Measurements from ENCODE around the gene HOOK2.

HOOK2 gene

DNA sequence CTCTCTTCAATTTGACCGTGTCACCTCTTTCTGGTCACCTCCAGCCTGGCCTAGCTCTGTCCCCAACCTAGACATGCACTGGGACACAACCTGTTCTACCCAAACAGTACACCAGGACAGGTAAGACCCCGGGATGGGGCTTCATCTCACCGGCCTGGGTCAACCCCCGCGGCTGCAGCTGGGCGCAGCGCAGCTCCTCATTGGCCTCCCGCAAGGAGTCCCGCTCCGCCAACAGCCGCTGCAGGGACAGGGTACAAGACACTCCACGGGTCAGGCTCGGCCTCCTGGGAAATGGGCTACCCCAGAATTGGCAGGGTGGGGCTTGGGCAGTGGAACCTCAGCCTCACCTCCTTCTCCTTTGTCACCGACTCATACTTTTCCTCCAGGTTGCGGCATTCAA, 7.7 kb downstream of the HOOK2 start:
- H3K4me3 ChIP-seq (ENCODE audit: extremely low read depth, insufficient read depth, low read length, poor library complexity, severe bottlenecking), result no peak overlapping the region
- 94 to 98% methylated on average over 10 to 13 of the region's 15 CpGs for WGBS, 2 experiments (ENCODE audit: insufficient coverage in 2 of 2)

GRCh38 chr19:12767150-12767549, 8.2 kb downstream of the HOOK2 start:
- H3K36me3 ChIP-seq (ENCODE audit: control insufficient read depth, insufficient read depth, low read length), result peaks cover 4% of the 10 kb centered on the region
- no peaks in the 10 kb centered on the region for H3K4me1 ChIP-seq (ENCODE audit: control insufficient read depth, insufficient read depth, low read length, poor library complexity, severe bottlenecking)
- no peak overlapping the region for H3K4me3 ChIP-seq (ENCODE audit: extremely low read depth, insufficient read depth, low read length, poor library complexity, severe bottlenecking)
- H3K9me3 ChIP-seq (ENCODE audit: control insufficient read depth, low read length), result no peaks in the 10 kb centered on the region
- no peak overlapping the region for H3K27ac ChIP-seq (ENCODE audit: low read depth, low read length, severe bottlenecking)
- 88 to 90% methylated on average over 9 to 11 of the region's 11 CpGs for WGBS, 2 experiments (ENCODE audit: insufficient coverage in 2 of 2)

More for the DNA sequence above, 7.7 kb downstream of the HOOK2 start:
- H3K4me1 ChIP-seq (ENCODE audit: control insufficient read depth, insufficient read depth, low read length, poor library complexity, severe bottlenecking), result peaks cover 4% of the 10 kb centered on the region
- H3K9me3 ChIP-seq (ENCODE audit: control insufficient read depth, low read length), result no peaks in the 10 kb centered on the region
- H3K27ac ChIP-seq (ENCODE audit: low read depth, low read length, severe bottlenecking), result no peak overlapping the region
- H3K36me3 ChIP-seq (ENCODE audit: control insufficient read depth, insufficient read depth, low read length), result peaks cover 4% of the 10 kb centered on the region

DNA sequence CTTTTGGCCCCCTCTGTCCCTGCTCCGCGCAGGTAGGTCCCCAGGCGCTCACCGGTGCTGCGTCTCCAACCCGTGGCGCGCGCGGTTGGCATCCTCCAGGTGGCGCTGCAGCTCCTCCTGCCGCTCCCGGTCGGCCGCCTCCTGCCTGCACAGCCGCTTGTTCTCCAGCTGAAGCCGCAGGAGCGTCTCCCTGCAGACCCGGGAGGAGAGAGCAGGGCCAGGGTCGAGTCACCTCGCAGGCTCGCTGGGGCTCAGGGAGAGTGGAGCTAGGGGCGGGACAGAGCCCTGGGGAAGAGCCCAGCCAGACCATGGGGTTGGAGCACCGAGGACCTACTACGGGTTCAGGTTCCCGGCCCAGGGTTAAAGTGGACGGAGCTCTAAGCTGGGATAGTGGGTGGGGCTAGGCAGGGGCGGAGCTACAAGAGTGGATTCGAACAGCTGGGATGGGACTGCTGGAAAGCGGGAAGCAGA, 9.3 kb downstream of the HOOK2 start:
- 5 to 6% methylated on average over 21 to 30 of the region's 30 CpGs for WGBS, 2 experiments (ENCODE audit: insufficient coverage in 2 of 2)
- no peaks in the 10 kb centered on the region for H3K4me1 ChIP-seq (ENCODE audit: control insufficient read depth, insufficient read depth, low read length, poor library complexity, severe bottlenecking)
- H3K4me3 ChIP-seq (ENCODE audit: extremely low read depth, insufficient read depth, low read length, poor library complexity, severe bottlenecking), result peak overlapping the region; percentile 37
- H3K36me3 ChIP-seq (ENCODE audit: control insufficient read depth, insufficient read depth, low read length), result peaks cover 4% of the 10 kb centered on the region
- H3K9me3 ChIP-seq (ENCODE audit: control insufficient read depth, low read length), result no peaks in the 10 kb centered on the region
- H3K27ac ChIP-seq (ENCODE audit: low read depth, low read length, severe bottlenecking), result peak overlapping the region; percentile 57

DNA sequence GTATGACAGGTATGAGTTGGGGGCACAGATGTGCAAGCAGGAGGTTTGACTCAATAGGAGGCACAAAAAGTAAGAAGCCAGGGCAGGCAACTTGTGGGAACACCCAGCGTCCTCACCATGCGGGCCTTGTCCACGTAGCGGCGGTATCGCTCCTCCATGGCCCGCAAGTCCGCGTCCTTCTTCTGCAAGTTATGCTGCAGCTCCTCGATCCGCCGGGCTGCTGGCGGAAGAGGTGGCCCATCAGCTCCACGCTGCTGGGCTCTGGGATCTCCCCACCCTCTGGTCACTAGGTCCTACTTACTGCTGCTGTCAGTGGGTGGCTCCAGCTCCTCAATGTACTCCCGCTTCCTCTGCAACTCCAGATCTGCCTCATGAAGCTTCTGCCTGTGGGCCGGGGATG, 10.7 kb downstream of the HOOK2 start:
- H3K4me1 ChIP-seq (ENCODE audit: control insufficient read depth, insufficient read depth, low read length, poor library complexity, severe bottlenecking), result no peaks in the 10 kb centered on the region
- peaks cover 4% of the 10 kb centered on the region for H3K36me3 ChIP-seq (ENCODE audit: control insufficient read depth, insufficient read depth, low read length)
- H3K27ac ChIP-seq (ENCODE audit: low read depth, low read length, severe bottlenecking), result no peak overlapping the region
- no peak overlapping the region for H3K4me3 ChIP-seq (ENCODE audit: extremely low read depth, insufficient read depth, low read length, poor library complexity, severe bottlenecking)
- no peaks in the 10 kb centered on the region for H3K9me3 ChIP-seq (ENCODE audit: control insufficient read depth, low read length)
- 97 to 99% methylated on average over 16 of the region's 16 CpGs for WGBS, 2 experiments (ENCODE audit: insufficient coverage in 2 of 2)

- Histone ChIP-seq H3K27ac (ENCODE audit: low read depth, low read length, severe bottlenecking) (no peak overlapping the region), H3K36me3 (ENCODE audit: control insufficient read depth, insufficient read depth, low read length) (peaks cover 4% of the 10 kb centered on the region), H3K4me3 (ENCODE audit: extremely low read depth, insufficient read depth, low read length, poor library complexity, severe bottlenecking) (no peak overlapping the region), H3K9me3 (ENCODE audit: control insufficient read depth, low read length) (no peaks in the 10 kb centered on the region), H3K4me1 (ENCODE audit: control insufficient read depth, insufficient read depth, low read length, poor library complexity, severe bottlenecking) (no peaks in the 10 kb centered on the region)
- WGBS, 2 experiments (ENCODE audit: insufficient coverage in 2 of 2), result 96 to 100% methylated on average over 4 to 9 of the region's 11 CpGs
These were observed 12.3 kb downstream of the HOOK2 start for GRCh38 chr19:12763100-12763499.

DNA sequence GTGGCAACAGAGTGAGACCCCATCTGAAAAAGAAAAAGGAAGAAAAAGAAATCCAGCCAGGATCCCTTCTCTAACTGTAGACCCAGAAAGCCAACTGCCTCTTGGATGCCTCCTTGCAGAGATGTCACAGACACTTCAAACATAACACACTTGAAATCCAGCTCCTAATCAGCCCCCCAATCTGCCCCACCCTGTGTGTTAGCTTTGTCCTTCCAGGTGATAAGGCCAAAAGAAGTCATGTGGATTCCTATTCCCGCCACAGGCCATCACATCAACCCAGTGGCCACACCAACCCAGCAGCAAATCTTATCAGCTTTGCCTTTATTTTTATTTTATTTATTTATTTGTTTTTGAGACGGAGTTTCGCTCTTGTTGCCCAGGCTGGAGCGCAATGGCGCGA, 15.7 kb downstream of the HOOK2 start:
- Histone ChIP-seq H3K9me3 (ENCODE audit: control insufficient read depth, low read length) (no peaks in the 10 kb centered on the region), H3K27ac (ENCODE audit: low read depth, low read length, severe bottlenecking) (no peak overlapping the region), H3K4me3 (ENCODE audit: extremely low read depth, insufficient read depth, low read length, poor library complexity, severe bottlenecking) (no peak overlapping the region), H3K36me3 (ENCODE audit: control insufficient read depth, insufficient read depth, low read length) (peaks cover 4% of the 10 kb centered on the region), H3K4me1 (ENCODE audit: control insufficient read depth, insufficient read depth, low read length, poor library complexity, severe bottlenecking) (no peaks in the 10 kb centered on the region)
- WGBS, 2 experiments (ENCODE audit: insufficient coverage in 2 of 2), result no CpG with 5 or more reads among the region's 6 CpGs

DNA sequence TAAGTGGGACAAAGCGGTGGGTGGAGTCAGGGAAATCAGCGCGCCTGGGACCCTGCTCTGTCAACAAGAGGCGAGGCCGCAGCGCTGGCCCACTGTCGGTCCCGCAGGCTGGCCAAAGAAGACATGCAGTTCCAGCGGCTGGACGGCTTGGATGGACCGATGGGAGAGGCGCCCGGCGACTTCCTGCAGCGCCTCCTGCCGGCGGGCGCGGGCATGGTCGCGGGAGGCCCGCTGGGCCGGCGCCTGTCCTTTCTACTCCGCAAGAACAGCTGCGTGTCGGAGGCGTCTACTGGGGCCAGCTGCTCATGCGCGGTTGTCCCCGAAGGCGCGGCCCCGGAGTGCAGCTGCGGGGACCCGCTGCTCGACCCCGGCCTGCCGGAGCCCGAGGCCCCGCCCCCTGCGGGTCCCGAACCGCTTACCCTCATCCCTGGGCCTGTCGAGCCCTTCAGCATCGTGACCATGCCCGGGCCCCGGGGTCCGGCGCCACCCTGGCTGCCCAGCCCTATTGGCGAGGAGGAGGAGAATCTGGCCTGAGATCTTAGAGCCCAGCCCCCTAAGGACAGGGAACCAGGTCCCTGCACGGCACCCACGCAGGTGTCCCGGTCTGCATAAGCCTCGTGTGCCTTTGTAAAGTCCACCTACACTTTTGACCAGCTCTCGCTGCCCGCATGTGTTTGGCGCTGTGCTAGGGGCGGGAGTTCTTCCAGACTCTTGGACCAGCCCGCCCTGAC, 17.6 kb downstream of the HOOK2 start:
- H3K4me3 ChIP-seq (ENCODE audit: extremely low read depth, insufficient read depth, low read length, poor library complexity, severe bottlenecking), result peak overlapping the region; percentile 25

DNA sequence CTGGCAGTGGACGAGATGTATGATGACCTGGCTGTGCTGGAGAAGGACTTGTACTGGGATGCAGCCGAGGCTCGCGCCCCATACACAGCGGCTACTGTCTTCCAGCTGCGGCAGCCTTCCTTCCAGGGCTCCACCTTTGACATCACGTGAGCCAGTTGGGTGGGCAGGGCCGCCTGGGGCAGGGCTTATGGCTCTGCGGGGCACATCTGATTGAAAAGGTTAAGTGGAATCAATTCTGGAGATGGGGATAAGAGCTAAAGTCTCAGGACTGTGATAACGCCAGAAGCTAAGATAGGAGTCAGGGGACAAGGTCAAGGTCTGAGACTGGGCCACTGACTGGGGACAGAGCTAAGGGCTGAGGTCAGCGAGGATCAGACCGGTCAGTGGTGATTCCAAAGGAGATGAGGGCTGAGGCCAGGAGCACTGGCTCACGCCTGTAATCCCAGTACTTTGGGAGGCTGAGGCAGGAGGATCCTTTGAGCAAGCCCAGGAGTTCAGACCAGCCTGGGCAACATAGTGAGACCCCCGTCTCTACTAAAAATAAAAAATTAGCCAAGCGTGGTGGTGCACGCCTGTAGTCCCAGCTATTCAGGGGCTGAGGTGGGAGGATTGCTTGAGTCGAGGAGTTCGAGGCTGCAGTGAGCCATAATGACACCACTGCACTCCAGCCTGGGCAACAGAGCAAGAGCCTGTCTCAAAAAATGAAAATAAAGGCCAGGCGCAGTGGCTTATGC, 19.0 kb downstream of the HOOK2 start:
- WGBS, 2 experiments (ENCODE audit: insufficient coverage in 2 of 2), result 92 to 94% methylated on average over 17 to 19 of the region's 19 CpGs
- H3K9me3 ChIP-seq (ENCODE audit: control insufficient read depth, low read length), result no peaks in the 10 kb centered on the region
- no peaks in the 10 kb centered on the region for H3K4me1 ChIP-seq (ENCODE audit: control insufficient read depth, insufficient read depth, low read length, poor library complexity, severe bottlenecking)
- H3K27ac ChIP-seq (ENCODE audit: low read depth, low read length, severe bottlenecking), result no peak overlapping the region
- H3K4me3 ChIP-seq (ENCODE audit: extremely low read depth, insufficient read depth, low read length, poor library complexity, severe bottlenecking), result no peak overlapping the region
- H3K36me3 ChIP-seq (ENCODE audit: control insufficient read depth, insufficient read depth, low read length), result no peaks in the 10 kb centered on the region

More for the DNA sequence above, 17.6 kb downstream of the HOOK2 start:
- H3K27ac ChIP-seq (ENCODE audit: low read depth, low read length, severe bottlenecking), result no peak overlapping the region
- no peaks in the 10 kb centered on the region for H3K36me3 ChIP-seq (ENCODE audit: control insufficient read depth, insufficient read depth, low read length)
- no peaks in the 10 kb centered on the region for H3K9me3 ChIP-seq (ENCODE audit: control insufficient read depth, low read length)
- 13 to 14% methylated on average over 44 to 50 of the region's 60 CpGs for WGBS, 2 experiments (ENCODE audit: insufficient coverage in 2 of 2)
- H3K4me1 ChIP-seq (ENCODE audit: control insufficient read depth, insufficient read depth, low read length, poor library complexity, severe bottlenecking), result no peaks in the 10 kb centered on the region

DNA sequence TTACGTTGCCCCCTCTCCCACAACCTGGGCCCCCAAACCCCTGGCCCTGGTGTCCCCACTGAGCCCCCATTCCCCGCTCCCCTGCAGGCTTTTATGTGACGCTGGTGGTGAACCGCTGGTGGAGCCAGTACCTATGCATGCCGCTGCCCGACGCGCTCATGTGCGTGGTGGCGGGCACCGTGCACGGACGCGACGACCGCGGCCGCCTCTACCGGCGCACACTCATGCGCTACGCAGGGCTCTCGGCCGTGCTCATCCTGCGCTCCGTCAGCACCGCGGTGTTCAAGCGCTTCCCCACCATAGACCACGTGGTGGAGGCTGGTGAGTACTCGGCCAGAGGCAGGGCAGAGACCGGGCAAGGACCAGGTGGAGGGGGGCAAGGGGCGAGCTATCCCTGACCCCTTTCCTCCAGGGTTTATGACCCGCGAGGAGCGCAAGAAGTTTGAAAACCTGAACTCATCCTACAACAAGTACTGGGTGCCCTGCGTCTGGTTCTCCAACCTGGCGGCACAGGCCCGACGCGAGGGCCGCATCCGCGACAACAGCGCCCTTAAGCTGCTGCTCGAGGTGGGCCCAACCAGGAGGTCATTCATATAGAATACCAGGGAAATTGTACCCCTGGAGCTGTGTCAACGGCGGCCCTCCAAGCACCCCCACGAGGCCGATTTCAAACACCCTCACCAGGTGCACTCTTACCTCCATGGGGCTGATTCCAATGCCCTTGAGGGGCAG, 20.7 kb downstream of the HOOK2 start:
- Histone ChIP-seq H3K9me3 (ENCODE audit: control insufficient read depth, low read length) (no peaks in the 10 kb centered on the region), H3K36me3 (ENCODE audit: control insufficient read depth, insufficient read depth, low read length) (no peaks in the 10 kb centered on the region), H3K4me1 (ENCODE audit: control insufficient read depth, insufficient read depth, low read length, poor library complexity, severe bottlenecking) (no peaks in the 10 kb centered on the region), H3K4me3 (ENCODE audit: extremely low read depth, insufficient read depth, low read length, poor library complexity, severe bottlenecking) (no peak overlapping the region), H3K27ac (ENCODE audit: low read depth, low read length, severe bottlenecking) (no peak overlapping the region)
- 91 to 94% methylated on average over 22 to 50 of the region's 50 CpGs for WGBS, 2 experiments (ENCODE audit: insufficient coverage in 2 of 2)

GRCh38 chr19:12752056-12752781, 23.1 kb downstream of the HOOK2 start:
- Histone ChIP-seq H3K27ac (ENCODE audit: low read depth, low read length, severe bottlenecking) (no peak overlapping the region), H3K9me3 (ENCODE audit: control insufficient read depth, low read length) (peaks cover 3% of the 10 kb centered on the region), H3K36me3 (ENCODE audit: control insufficient read depth, insufficient read depth, low read length) (peaks cover 15% of the 10 kb centered on the region), H3K4me3 (ENCODE audit: extremely low read depth, insufficient read depth, low read length, poor library complexity, severe bottlenecking) (no peak overlapping the region), H3K4me1 (ENCODE audit: control insufficient read depth, insufficient read depth, low read length, poor library complexity, severe bottlenecking) (no peaks in the 10 kb centered on the region)
- 65 to 70% methylated on average over 10 to 21 of the region's 23 CpGs for WGBS, 2 experiments (ENCODE audit: insufficient coverage in 2 of 2)
